HG03460 (cell line): Measurements from ENCODE around the gene GEN1.
"Not testable (repeated sequence)": the region's sequence is repeated elsewhere in the genome, so short reads cannot be mapped to it uniquely, and the experiment has no call there.

ENCODE experiments used
- ATAC-seq: cut with Tn5 transposase; IDR thresholded peaks from one replicate; pipeline ENCODE4 v1.9.1; 2021; ENCODE audit not compliant: unreplicated experiment

Gene GEN1

DNA sequence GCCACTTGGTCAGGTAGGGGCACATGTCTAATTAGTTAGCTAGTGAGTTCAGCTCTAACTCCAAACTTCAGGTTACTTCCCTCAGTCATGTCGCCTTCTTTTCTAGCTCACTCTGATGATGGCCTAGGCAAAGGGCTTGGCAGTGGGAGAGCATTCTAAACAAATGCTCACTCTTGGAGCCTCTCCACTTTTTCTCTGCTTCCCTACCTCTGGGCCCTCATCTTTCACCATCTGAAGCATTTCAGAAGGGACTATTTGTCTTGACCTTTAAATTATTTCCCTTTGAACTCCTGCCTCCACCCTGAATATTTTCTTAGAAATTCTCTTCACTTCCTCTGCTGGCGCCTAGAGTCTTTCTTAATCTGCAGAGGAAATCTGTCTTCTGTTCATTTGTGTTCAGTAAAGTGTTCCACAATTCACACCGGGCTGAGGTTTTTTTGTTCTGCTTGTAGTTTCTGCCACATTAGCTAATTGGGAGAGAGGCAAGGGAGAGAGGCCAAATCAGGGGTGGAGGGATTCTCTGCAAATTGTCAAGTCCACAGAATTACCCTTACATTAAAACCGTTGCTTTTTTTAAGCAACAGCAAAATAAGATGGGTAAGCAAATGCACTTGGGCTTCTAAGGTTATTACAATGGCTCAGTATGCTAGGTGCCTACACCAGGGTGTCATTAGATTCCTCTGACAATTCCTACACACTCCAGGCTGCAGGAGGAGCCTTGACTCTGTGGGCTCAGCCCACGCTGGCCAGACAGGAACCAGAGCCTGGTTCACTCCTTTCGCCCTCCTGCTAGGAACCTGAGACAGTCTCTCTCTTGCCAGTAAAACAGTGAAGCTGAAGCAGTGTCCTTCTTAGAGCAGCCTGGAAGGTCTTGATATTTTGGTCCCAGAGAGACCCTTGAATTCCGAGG, 67.9 kb downstream of the GEN1 start:
- ATAC-seq, result peak; percentile 42

DNA sequence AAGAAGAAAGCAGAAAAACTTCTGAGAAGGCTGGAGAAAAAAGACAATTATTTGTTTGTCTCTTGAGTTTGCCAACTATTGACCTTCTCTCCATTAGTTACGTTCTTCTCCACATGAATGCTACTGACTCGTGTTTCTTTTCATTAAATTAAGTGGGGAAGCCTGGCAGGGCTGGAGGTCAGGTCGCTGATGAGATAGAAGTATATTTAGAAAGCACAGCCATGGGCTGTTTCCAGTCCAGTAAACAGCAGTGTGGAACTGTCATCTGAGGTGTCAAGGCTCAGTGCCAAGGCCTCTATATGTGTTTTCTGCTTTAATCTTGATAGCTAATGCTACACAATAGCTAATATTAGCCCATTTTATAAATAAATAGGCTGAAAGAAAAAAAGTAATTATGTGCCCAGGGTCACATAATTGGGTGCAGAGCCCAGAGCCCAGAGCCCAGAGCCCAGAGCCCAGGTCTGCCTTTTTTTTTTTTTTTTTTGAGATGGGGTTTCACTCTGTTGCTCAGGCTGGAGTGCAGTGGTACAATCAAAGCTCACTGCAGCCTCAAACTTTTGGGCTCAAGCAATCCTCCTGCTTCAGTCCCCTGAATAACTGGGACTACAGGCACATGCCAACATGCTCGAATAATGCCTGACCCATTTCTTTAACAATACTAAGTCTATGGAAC, 68.6 kb downstream of the GEN1 start:
- peak; percentile 61 for ATAC-seq

DNA sequence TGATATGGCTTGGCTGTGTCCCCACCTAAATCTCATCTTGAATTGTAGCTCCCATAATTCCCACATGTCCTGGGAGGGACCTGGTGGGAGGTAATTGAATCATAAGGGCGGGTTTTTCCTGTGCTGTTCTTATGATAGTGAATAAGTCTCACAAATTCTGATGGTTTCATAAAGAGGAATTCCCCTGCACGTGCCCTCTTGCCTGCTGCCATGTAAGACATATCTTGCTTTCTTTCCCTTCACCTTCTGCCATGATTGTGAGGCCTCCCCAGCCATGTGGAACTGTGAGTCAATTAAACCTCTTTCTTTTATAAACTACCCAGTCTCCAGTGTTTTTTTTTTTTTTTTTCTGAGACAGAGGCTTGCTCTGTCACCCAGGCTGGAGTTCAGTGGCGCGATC, 69.7 kb downstream of the GEN1 start:
- ATAC-seq, result not testable (repeated sequence)

DNA sequence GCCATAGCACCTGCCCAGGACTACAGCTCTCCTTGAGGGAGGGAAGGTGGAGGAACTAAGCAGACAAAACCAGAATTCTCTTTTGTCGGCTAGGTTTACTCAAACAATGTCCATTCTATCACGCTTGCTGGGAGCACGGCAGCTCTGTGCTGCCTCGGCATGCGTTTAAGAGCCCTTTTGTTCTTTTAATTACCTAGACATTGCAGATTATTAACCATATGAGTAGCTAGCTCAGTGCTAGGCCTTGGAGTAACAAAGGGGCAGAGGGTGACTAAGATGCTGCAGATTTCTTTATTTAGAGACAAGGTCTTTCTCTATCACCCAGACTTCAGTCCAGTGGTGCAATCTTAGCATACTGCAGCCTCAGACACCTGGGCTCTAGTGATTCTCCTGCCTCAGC, 73.4 kb downstream of the GEN1 start:
- no peak for ATAC-seq

DNA sequence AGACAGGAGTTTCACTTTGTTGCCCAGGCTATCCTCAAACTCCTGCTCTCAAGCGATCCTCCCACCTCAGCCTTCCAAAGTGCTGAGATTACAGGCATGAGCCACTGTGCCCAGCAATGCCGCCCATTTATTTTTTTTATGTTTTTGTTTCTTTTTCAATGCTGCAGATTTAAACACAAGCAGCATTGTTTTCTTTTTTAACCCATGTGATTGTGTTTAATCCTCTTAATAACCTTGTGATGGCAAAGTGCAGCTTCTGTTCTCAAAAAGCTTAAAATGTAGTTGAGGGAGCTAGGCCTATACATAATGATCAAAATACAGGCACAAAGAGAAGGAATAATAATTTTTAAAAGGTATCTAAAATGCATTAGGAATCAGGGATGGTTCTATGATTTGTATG, 73.8 kb downstream of the GEN1 start:
- no peak for ATAC-seq

DNA sequence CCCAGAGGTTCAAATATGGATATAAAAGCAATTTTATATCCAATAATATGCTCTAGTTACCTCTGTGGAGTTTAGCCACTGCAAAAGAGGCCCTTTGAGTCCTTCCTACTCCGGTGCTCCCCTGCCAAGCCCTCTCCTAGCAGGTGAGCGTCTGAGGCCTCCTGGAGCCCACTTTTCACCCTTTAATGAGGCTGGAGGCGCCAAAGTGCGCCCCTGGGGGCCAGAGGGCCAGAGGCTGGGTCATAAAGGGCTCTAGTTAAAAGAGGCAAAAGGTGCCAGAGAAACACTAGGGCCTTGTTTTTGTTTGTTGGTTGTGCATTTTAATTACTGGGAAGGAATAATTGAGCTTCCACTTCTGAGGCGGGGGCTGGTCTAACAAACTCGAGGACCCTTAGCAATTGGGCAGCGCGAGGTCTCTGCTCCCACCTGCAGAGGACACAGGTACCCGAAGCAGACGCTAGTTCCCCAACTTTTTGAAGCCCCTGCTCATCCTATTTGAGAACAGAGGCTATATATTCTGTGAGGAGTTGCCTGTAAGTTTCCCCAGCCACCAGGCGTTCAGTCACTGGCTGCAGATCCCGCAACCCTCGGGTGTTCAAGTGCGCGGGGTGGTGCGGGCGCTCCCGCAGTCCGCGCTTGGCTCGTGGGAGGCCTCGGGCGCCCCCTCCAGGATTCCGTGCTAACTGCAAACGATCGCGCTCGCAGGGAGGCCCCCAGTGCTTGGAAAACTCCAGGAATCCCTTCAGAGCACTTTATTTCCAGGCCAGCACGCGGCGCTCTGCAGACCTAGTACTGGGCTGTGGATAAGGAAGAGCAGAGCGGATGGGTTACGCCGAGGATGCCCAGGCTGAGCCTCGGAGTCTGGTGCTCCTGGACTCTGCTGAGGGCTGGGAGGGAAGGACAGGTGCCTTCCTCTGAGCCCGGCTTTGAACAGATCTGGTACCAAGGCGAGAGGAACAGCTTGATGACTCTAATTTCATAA, 76.4 kb downstream of the GEN1 start:
- ATAC-seq, result peak; percentile 82

DNA sequence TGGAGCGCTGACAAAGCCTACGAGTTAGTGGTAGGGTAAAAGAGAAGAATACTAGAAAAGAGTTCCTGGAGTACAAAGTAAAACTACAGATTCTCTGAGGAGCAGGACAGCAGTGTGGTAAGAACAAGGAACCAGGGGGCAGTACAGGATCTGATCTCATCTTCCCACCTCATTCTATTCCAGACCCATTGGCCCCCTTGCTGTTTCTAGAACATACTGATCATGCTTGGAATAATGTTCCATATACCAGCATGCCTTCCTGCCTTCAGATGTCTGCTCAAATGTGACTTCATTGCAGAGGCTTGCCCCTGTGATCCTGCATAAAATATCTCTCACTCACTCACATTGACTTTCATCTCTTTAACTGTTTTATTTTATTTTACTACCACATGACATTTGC, 81.6 kb downstream of the GEN1 start:
- ATAC-seq, result no peak
